HEK293T (cell line): ENCODE measurements around the gene LHX4.

Experiments used
- CTCF ChIA-PET: fragments of 350-600 bp; formaldehyde crosslinking; extraction: SDS; loops from one replicate; lab custom pipeline; 2021; ENCODE audit warnings: antibody characterized with exemption, inconsistent platforms; lab: Yijun Ruan, JAX
- POLR2A ChIA-PET: fragments of 350-600 bp; formaldehyde crosslinking; extraction: SDS; loops from one replicate; lab custom pipeline; 2020; ENCODE audit warnings: antibody characterized with exemption, inconsistent platforms; lab: Yijun Ruan, JAX
- DNase-seq: peaks from one replicate; pipeline ENCODE4 v3.0.0; 2012; ENCODE audit warnings: mixed read lengths; ENCODE audit errors: extremely low spot score
- ARNT ChIP-seq: fragments of 450-650 bp; IDR thresholded peaks from 2 replicates; pipeline ENCODE4 v1.6.1; 2017; ENCODE audit warnings: mild to moderate bottlenecking
- BHLHE40 ChIP-seq: fragments of 450-650 bp; IDR thresholded peaks from 2 replicates; pipeline ENCODE4 v1.6.1; 2016; ENCODE audit warnings: mild to moderate bottlenecking, moderate library complexity, borderline replicate concordance
- CTBP1 ChIP-seq: fragments of 450-650 bp; IDR thresholded peaks from 2 replicates; pipeline ENCODE4 v1.6.1; 2016; ENCODE audit warnings: borderline replicate concordance
- ELF4 ChIP-seq: fragments of 450-650 bp; IDR thresholded peaks from 2 replicates; pipeline ENCODE4 v1.6.1; 2017; ENCODE audit warnings: antibody characterized with exemption
- FOXA1 ChIP-seq: fragments of 450-650 bp; IDR thresholded peaks from 2 replicates; pipeline ENCODE4 v1.6.1; 2016; ENCODE audit warnings: mild to moderate bottlenecking
- FOXK2 ChIP-seq: fragments of 450-650 bp; IDR thresholded peaks from 2 replicates; pipeline ENCODE4 v1.6.1; 2016; ENCODE audit warnings: mild to moderate bottlenecking
- FOXM1 ChIP-seq: fragments of 450-650 bp; IDR thresholded peaks from 2 replicates; pipeline ENCODE4 v1.6.1; 2017; ENCODE audit warnings: mild to moderate bottlenecking, borderline replicate concordance
- HDGF ChIP-seq: fragments of 450-650 bp; IDR thresholded peaks from 2 replicates; pipeline ENCODE4 v1.6.1; 2017; ENCODE audit warnings: antibody characterized with exemption, borderline replicate concordance
- L3MBTL2 ChIP-seq: fragments of 450-650 bp; conservative IDR thresholded peaks from 2 replicates; pipeline ENCODE4 v1.6.1; 2016; ENCODE audit warnings: mild to moderate bottlenecking
- LEF1 ChIP-seq: fragments of 450-650 bp; IDR thresholded peaks from 2 replicates; pipeline ENCODE4 v1.6.1; 2017; ENCODE audit warnings: mild to moderate bottlenecking, borderline replicate concordance
- NFRKB ChIP-seq: fragments of 450-650 bp; IDR thresholded peaks from 2 replicates; pipeline ENCODE4 v1.6.1; 2016; ENCODE audit warnings: mild to moderate bottlenecking, moderate library complexity
- SP1 ChIP-seq: fragments of 450-650 bp; IDR thresholded peaks from 2 replicates; pipeline ENCODE4 v1.6.1; 2017
- SUZ12 ChIP-seq: fragments of 450-650 bp; IDR thresholded peaks from 2 replicates; pipeline ENCODE4 v1.6.1; 2016; ENCODE audit warnings: mild to moderate bottlenecking
- TARDBP ChIP-seq: fragments of 450-650 bp; IDR thresholded peaks from 2 replicates; pipeline ENCODE4 v1.6.1; 2016
- ZNF384 ChIP-seq: fragments of 450-650 bp; IDR thresholded peaks from 2 replicates; pipeline ENCODE4 v1.6.1; 2016
- TF ChIP-seq, protein P1 (sequence below): fragments of 450-650 bp; IDR thresholded peaks from 2 replicates; pipeline ENCODE4 v1.6.1; 2016

The LHX4 gene

DNA sequence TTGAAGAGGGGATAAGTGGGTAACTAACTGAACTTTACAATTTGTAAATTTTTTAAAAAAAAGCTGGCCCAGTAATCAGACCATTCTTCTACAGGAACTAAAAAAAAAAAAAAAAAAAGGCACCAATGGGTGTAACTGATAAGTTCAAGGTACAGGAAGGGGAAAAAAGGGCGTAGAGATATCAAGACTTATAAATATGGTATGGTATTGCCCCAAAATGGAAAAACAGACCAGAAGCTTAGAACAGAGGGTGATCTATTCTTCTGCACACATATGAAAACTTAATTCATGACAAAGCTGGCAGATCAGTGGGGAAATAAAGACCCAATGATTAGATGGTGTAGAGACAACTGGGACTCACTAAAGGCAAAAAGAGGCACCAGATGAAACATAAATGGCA is 58.9 kb downstream of the LHX4 start:
- DNase-seq: no peak
- POLR2A ChIA-PET: no interaction called here
- TF ChIP-seq FOXA1 (no peak), ELF4 (no peak), NFRKB (no peak), ARNT (no peak), FOXK2 (no peak), SUZ12 (no peak), FOXM1 (no peak), SP1 (no peak)
- TF ChIP-seq, protein P1, sequence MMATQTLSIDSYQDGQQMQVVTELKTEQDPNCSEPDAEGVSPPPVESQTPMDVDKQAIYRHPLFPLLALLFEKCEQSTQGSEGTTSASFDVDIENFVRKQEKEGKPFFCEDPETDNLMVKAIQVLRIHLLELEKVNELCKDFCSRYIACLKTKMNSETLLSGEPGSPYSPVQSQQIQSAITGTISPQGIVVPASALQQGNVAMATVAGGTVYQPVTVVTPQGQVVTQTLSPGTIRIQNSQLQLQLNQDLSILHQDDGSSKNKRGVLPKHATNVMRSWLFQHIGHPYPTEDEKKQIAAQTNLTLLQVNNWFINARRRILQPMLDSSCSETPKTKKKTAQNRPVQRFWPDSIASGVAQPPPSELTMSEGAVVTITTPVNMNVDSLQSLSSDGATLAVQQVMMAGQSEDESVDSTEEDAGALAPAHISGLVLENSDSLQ: no peak
- CTCF ChIA-PET: no interaction called here

DNA sequence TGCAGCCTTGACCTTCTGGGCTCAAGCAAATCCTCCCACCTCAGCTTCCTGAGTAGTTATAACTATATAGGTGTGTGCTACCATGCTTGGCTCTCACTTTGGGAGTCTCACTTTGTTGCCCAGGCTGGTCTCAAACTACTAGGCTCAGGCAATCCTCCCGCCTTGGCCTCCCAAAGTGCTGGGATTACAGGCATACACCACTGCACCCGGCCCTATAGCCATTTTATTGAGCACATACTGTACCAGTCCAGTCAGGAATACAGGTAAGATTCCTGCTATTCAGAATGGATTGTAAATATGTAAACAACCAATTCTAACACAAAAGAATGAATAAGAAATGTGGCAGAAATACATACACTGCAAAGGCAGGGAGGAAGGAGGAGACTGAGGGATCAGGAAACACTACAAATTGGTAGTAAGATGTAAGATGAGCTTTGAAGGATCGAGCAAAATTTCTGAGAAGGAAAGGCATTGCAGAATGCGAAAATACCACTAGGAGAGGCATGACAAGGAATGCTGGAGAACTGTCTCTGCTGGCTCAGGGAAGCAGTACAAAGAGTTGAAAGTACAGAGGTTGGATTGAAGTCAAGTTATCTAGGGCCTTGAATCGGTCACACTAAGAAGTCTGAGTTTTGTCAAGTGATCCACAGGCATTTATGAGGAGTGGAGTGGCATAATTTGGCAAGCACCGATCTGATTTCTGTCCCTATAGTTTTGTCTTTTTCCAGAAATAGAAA is 60.4 kb downstream of the LHX4 start:
- TF ChIP-seq ELF4 (no peak), SP1 (no peak), SUZ12 (no peak), BHLHE40 (no peak), FOXK2 (no peak), FOXA1 (no peak), L3MBTL2 (no peak), LEF1 (no peak), HDGF (no peak), FOXM1 (no peak), TARDBP (no peak), ARNT (no peak), ZNF384 (no peak), CTBP1 (no peak)
- no peak for DNase-seq
- CTCF ChIA-PET: interaction anchor here (0.8 kb wide), 1 partner anchor 29 kb away, joined by 7 read pairs; no protein-coding TSS in a partner anchor
- POLR2A ChIA-PET: no interaction called here

DNA sequence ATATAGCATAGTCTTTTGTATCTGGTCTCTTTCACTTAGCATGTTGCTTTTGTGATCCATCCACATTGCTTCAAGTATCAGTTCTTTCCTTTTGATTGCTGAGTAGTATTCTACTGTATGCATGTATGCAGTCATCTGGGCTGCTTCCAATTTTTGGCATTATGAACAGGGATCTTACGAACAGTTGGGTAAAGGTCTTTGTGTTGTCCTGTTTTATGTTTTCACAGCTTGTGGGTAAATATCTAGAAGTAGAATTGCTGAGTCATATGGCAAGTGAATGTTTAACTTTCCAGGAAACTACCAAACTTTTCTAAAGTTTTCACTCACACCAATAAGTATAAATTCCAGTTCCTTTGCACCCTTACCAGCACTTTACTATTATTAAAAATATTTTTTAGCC is 60.9 kb downstream of the LHX4 start:
- POLR2A ChIA-PET: no interaction called here
- CTCF ChIA-PET: no interaction called here
- DNase-seq: no peak
- TF ChIP-seq ARNT (no peak), FOXA1 (no peak), CTBP1 (no peak), NFRKB (no peak), HDGF (no peak), ELF4 (no peak), ZNF384 (no peak), FOXK2 (no peak), BHLHE40 (no peak), TARDBP (no peak)

DNA sequence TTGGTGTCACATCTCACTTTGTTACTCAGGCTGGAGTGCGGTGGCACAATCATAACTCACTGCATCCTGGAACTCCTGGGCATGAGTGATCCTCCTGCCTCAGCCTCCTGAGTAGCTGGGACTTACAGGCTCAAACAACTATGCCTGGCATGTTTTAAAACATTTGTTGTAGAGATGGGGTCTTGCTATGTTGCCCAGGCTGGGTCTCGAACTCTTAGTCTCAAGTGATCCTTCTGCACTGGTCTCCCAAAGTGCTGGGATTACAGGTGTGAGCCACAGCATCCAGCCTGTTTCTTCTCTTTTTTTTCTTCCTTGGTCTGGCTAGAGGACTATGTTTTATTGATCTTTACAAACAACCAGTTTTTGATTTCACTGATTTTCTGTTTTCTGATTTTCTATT is 64.6 kb downstream of the LHX4 start:
- ChIA-PET POLR2A (no interaction called here), CTCF (no interaction called here)
- TF ChIP-seq, protein P1: no peak
- TF ChIP-seq FOXK2 (no peak), L3MBTL2 (no peak), FOXM1 (no peak), FOXA1 (no peak), NFRKB (no peak)
- no peak for DNase-seq

DNA sequence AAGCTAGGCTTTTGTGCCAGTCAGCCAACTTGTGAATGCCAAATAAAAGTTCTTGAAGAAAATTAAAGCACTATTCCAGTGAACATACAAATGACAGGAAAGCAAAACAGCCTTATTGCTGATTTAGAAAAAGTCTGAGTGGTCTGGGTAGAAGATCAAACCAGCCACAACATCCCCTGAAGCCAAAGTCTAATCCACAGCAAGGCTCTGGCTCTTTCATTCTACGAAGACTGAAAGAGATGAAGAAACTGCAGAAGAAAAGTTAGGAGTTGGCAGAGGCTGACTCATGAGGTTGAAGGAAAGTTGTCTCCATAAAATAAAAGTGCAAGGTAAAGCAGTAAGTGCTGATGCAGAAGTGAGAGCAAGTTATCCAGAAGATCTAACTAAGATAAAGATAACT is 65.9 kb downstream of the LHX4 start:
- ChIA-PET POLR2A (no interaction called here), CTCF (no interaction called here)
- TF ChIP-seq, protein P1: no peak
- TF ChIP-seq ARNT (no peak), SP1 (no peak), FOXK2 (no peak), NFRKB (no peak), CTBP1 (no peak), FOXA1 (no peak), TARDBP (no peak)
- no peak for DNase-seq

DNA sequence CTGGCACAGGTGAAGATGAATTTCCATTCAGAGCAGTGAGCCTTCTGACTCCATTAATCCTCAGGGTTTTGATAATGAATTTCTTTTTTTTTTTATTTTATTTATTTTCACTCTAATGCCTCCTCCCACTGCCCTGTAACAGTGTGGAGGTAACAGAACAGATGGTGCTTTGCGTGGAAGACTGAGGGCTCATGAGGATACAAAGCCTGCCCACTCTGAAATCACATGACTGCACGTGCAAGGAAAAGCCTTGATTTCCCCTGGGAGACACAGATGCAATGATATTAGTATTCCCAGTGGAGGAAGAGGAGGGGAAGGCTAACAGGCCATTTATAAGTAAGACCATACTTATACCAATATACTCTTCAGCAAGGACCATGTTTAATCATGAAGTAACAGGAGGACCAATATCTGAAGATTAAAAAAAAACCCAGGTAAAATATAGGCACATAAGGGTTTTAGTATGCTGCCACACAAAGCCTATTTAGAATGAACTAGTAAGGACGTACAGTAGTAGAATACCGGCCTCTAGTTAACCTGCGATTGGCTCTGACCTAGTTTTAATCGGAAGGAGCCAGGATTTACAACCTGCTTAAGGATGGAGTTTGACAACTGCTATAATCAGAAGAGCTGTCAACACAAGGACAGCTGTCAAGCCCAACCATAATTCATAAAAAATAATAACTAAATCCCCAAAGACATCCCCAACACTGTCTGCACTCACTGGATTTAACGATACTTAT is 69.6 kb downstream of the LHX4 start:
- DNase-seq: no peak
- CTCF ChIA-PET: no interaction called here

More for the DNA sequence above, 69.6 kb downstream of the LHX4 start:
- POLR2A ChIA-PET: no interaction called here
- TF ChIP-seq L3MBTL2: no peak
- no peak for TF ChIP-seq ARNT
- TF ChIP-seq FOXA1: no peak
